WTC11 (cell line): Measurements from ENCODE around the gene PAPOLA.

Source experiments
- ATF1 ChIP-seq: sonication (generic); formaldehyde crosslinking; IDR thresholded peaks from 2 replicates; pipeline ENCODE4 v1.8.1; 2023; ENCODE audit warnings: mild to moderate bottlenecking, moderate library complexity, missing genetic modification reagents
- NR3C1 ChIP-seq: sonication (generic); formaldehyde crosslinking; conservative IDR thresholded peaks from 2 replicates; pipeline ENCODE4 v1.8.1; 2023; ENCODE audit warnings: low read depth, mild to moderate bottlenecking, missing genetic modification reagents

- TF ChIP-seq NR3C1 (CRISPR knock-in tag) (no peak), ATF1 (CRISPR knock-in tag) (no peak)
Observed at GRCh38 chr14:96511667-96512066, 9.5 kb downstream of the PAPOLA start.
